ENCODE results near the gene IQSEC1. TPM values are rescaled to one million over a fixed set of nuclear protein-coding genes. Genes with fewer than 3 reads are reported as not detected.

The IQSEC1 gene
- total RNA-seq, 1 donor from 2014 or later = 211 TPM

GRCh38 chr3:13072600-13073325 lies 466 bp downstream of the IQSEC1 start:
- DNase-seq = no peak
- no peaks in the 10 kb centered on the region for H3K36me3 Mint-ChIP-seq (ENCODE audit: unreplicated experiment)
- peaks cover 11% of the 10 kb centered on the region for H3K4me1 Mint-ChIP-seq (ENCODE audit: low read depth, unreplicated experiment)
- TF ChIP-seq CTCF (IDR thresholded peaks at IDR 0.05; ENCODE audit: partially characterized antibody, unreplicated experiment) = no peak
- H3K4me3 Mint-ChIP-seq (ENCODE audit: unreplicated experiment) = peak overlapping the region; percentile 94
- H3K27ac Mint-ChIP-seq (ENCODE audit: unreplicated experiment) = no peak overlapping the region
- peaks cover 28% of the 10 kb centered on the region for H3K27me3 Mint-ChIP-seq (ENCODE audit: unreplicated experiment)
- H3K9me3 Mint-ChIP-seq (ENCODE audit: unreplicated experiment) = peaks cover 3% of the 10 kb centered on the region

GRCh38 chr3:13072239-13072599 lies 1.0 kb downstream of the IQSEC1 start:
- no peak for DNase-seq
- no peak for TF ChIP-seq CTCF (IDR thresholded peaks at IDR 0.05; ENCODE audit: partially characterized antibody, unreplicated experiment)
- H3K27me3 Mint-ChIP-seq (ENCODE audit: unreplicated experiment) = peaks cover 27% of the 10 kb centered on the region
- peaks cover 3% of the 10 kb centered on the region for H3K9me3 Mint-ChIP-seq (ENCODE audit: unreplicated experiment)
- H3K36me3 Mint-ChIP-seq (ENCODE audit: unreplicated experiment) = no peaks in the 10 kb centered on the region
- peak overlapping the region; percentile 94 for H3K4me3 Mint-ChIP-seq (ENCODE audit: unreplicated experiment)
- H3K4me1 Mint-ChIP-seq (ENCODE audit: low read depth, unreplicated experiment) = peaks cover 9% of the 10 kb centered on the region
- H3K27ac Mint-ChIP-seq (ENCODE audit: unreplicated experiment) = no peak overlapping the region

- TF ChIP-seq CTCF (IDR thresholded peaks at IDR 0.05; ENCODE audit: partially characterized antibody, unreplicated experiment) = no peak
- H3K4me3 Mint-ChIP-seq (ENCODE audit: unreplicated experiment) = no peak overlapping the region
- H3K36me3 Mint-ChIP-seq (ENCODE audit: unreplicated experiment) = no peaks in the 10 kb centered on the region
- peaks cover 4% of the 10 kb centered on the region for H3K9me3 Mint-ChIP-seq (ENCODE audit: unreplicated experiment)
- peaks cover 25% of the 10 kb centered on the region for H3K27me3 Mint-ChIP-seq (ENCODE audit: unreplicated experiment)
- no peak overlapping the region for H3K27ac Mint-ChIP-seq (ENCODE audit: unreplicated experiment)
- H3K4me1 Mint-ChIP-seq (ENCODE audit: low read depth, unreplicated experiment) = peaks cover 12% of the 10 kb centered on the region
- no peak for DNase-seq
Measured at GRCh38 chr3:13071695-13072094, 1.5 kb downstream of the IQSEC1 start.

- no peak overlapping the region for H3K4me3 Mint-ChIP-seq (ENCODE audit: unreplicated experiment)
Measured at GRCh38 chr3:13070391-13071070, 2.7 kb downstream of the IQSEC1 start.

More at GRCh38 chr3:13070391-13071070, 2.7 kb downstream of the IQSEC1 start:
- H3K27me3 Mint-ChIP-seq (ENCODE audit: unreplicated experiment) = peaks cover 20% of the 10 kb centered on the region
- no peak overlapping the region for H3K27ac Mint-ChIP-seq (ENCODE audit: unreplicated experiment)
- peaks cover 21% of the 10 kb centered on the region for H3K4me1 Mint-ChIP-seq (ENCODE audit: low read depth, unreplicated experiment)
- H3K9me3 Mint-ChIP-seq (ENCODE audit: unreplicated experiment) = peaks cover 9% of the 10 kb centered on the region
- no peak for DNase-seq
- no peaks in the 10 kb centered on the region for H3K36me3 Mint-ChIP-seq (ENCODE audit: unreplicated experiment)
- no peak for TF ChIP-seq CTCF (IDR thresholded peaks at IDR 0.05; ENCODE audit: partially characterized antibody, unreplicated experiment)

All from glutamatergic neuron (in vitro differentiated cells).